ENCODE data around the gene IPPK.
"Not testable (repeated sequence)": the region's sequence is repeated elsewhere in the genome, so short reads cannot be mapped to it uniquely, and the experiment has no call there.

The IPPK gene

GRCh38 chr9:92592946-92593861, 76.7 kb downstream of the IPPK start:
- DNase-seq (ENCODE audit: low read depth), result no peak

- no peak for DNase-seq (ENCODE audit: low read depth)
These were observed 77.4 kb downstream of the IPPK start for GRCh38 chr9:92592537-92592936.

- DNase-seq (ENCODE audit: low read depth), result peak; percentile 74
These were observed 79.6 kb downstream of the IPPK start for GRCh38 chr9:92590377-92590776.

DNA sequence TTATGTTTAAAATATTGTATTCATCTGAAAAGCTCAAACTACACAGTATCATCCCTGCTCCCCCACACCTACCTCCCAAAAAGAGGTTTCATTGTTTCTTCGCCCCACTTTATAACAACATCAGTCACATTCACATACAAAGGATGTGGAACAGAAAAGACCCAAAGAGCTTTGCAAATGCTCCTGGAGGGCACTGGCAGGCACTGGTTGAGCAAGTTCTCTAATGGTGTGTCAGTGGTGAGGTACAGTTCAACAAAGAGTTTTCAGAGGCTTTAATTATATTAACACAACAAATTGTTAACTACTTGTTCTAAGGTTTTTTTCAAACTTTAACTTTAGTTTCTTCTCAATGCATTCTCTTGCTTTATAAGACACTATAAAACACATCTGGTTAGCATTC, 80.0 kb downstream of the IPPK start:
- DNase-seq (ENCODE audit: low read depth), result no peak

DNA sequence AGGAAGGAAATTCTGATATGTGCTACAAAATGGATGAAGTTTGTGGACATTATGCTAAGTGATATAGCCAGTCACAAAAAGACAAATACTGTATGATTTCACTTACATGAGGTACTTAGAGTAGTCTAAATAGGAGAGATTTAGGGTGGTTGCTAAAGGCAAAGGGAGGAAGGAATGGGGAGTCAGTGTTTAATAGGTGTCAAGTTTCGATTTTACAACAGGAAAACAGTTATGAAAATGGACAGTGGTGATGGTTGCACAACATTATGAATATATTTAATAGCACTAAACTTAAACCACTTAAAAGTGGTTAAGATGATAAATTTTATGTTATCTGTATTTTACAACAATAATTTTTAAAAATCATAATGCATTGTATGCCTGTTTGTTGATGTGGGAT, 93.8 kb downstream of the IPPK start:
- peak; percentile 27 for DNase-seq (ENCODE audit: low read depth)

GRCh38 chr9:92573612-92574011, 96.3 kb downstream of the IPPK start:
- DNase-seq (ENCODE audit: low read depth), result not testable (repeated sequence)

- not testable (repeated sequence) for DNase-seq (ENCODE audit: low read depth)
These were observed 98.1 kb downstream of the IPPK start for GRCh38 chr9:92571871-92572270.

DNA sequence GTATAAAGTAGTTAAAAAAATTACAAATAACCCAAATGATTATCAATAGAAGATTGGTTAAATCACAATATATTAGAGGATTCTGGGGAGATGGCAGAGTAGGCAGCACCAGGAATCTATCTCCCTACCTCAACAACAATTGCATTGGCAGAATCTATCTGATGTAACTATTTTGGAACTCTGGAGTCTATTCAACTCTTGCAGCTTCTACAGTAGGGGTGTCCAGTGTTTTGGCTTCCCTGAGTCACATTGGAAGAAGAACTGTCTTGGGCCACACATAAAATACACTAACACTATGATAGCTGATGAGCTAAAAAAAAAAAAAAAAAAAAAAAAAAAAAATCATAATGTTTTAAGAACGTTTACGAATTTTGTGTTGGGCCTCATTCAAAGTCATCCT, 104.9 kb downstream of the IPPK start:
- DNase-seq (ENCODE audit: low read depth), result peak; percentile 36

- no peak for DNase-seq (ENCODE audit: low read depth)
These were observed 105.4 kb downstream of the IPPK start for GRCh38 chr9:92564504-92564903.
